HG03139 (cell line): ENCODE results near the gene CNN3.

Source experiments
- ATAC-seq: cut with Tn5 transposase; IDR thresholded peaks from one replicate; pipeline ENCODE4 v1.9.1; 2021; ENCODE audit not compliant: unreplicated experiment

The CNN3 gene

GRCh38 chr1:94888201-94888600, 38.7 kb downstream of the CNN3 start:
- no peak for ATAC-seq

GRCh38 chr1:94887603-94888171, 39.2 kb downstream of the CNN3 start:
- no peak for ATAC-seq

- no peak for ATAC-seq
Measured at GRCh38 chr1:94887106-94887505, 39.8 kb downstream of the CNN3 start.

- no peak for ATAC-seq
Measured at GRCh38 chr1:94886361-94886760, 40.5 kb downstream of the CNN3 start.

GRCh38 chr1:94884507-94884906, 42.4 kb downstream of the CNN3 start:
- ATAC-seq, result no peak

GRCh38 chr1:94884106-94884505, 42.8 kb downstream of the CNN3 start:
- ATAC-seq, result no peak

GRCh38 chr1:94883691-94884090, 43.2 kb downstream of the CNN3 start:
- no peak for ATAC-seq

GRCh38 chr1:94878329-94878728, 48.6 kb downstream of the CNN3 start:
- no peak for ATAC-seq

- no peak for ATAC-seq
Measured at GRCh38 chr1:94876362-94876761, 50.5 kb downstream of the CNN3 start.

- no peak for ATAC-seq
Measured at GRCh38 chr1:94875794-94876193, 51.1 kb downstream of the CNN3 start.

- no peak for ATAC-seq
Measured at GRCh38 chr1:94874423-94874822, 52.5 kb downstream of the CNN3 start.

GRCh38 chr1:94873520-94874351, 53.2 kb downstream of the CNN3 start:
- no peak for ATAC-seq

GRCh38 chr1:94872771-94873495, 54.0 kb downstream of the CNN3 start:
- no peak for ATAC-seq

GRCh38 chr1:94871031-94871430, 55.9 kb downstream of the CNN3 start:
- no peak for ATAC-seq

GRCh38 chr1:94866164-94866807, 60.6 kb downstream of the CNN3 start:
- ATAC-seq, result no peak

- no peak for ATAC-seq
Measured at GRCh38 chr1:94865360-94865759, 61.5 kb downstream of the CNN3 start.

GRCh38 chr1:94864821-94865220, 62.1 kb downstream of the CNN3 start:
- no peak for ATAC-seq

GRCh38 chr1:94863919-94864318, 63.0 kb downstream of the CNN3 start:
- ATAC-seq, result no peak

- no peak for ATAC-seq
Measured at GRCh38 chr1:94863297-94863911, 63.5 kb downstream of the CNN3 start.

GRCh38 chr1:94862718-94863117, 64.2 kb downstream of the CNN3 start:
- no peak for ATAC-seq

GRCh38 chr1:94859174-94859573, 67.7 kb downstream of the CNN3 start:
- no peak for ATAC-seq
